Common myeloid progenitor, CD34-positive (primary cell): Measurements from ENCODE around the gene PFKFB2.

Experiments used
- CTCF ChIA-PET: fragments of 350-600 bp; sonication (Branson Sonifier 250); formaldehyde crosslinking; loops from one replicate; lab custom pipeline; 2021; ENCODE audit warnings: antibody characterized with exemption; lab: Charles Lee
- POLR2A ChIA-PET: fragments of 350-600 bp; sonication (Branson Sonifier 250); formaldehyde crosslinking; loops from one replicate; lab custom pipeline; 2021; ENCODE audit warnings: antibody characterized with exemption; lab: Charles Lee
- DNase-seq, 3 donors: peaks; one replicate each; pipeline versions ENCODE4 v3.0.0 to v3.0.0-alpha.2; 2013
- H3K27ac ChIP-seq, 2 experiments: 1 replicate in 1 of 2; 2 replicates in 1 of 2; pipeline ENCODE4 v1.7.0; 2013; ENCODE audit warnings: inconsistent platforms in 2 of 2, low read length in 2 of 2, mild to moderate bottlenecking in 2 of 2, low read depth in 1 of 2, moderate library complexity in 1 of 2; ENCODE audit not compliant: severe bottlenecking in 2 of 2, insufficient read depth in 1 of 2, poor library complexity in 1 of 2
- H3K27me3 ChIP-seq, 5 experiments: replicated peaks in 2 of 5; 1 replicate in 3 of 5; 2 replicates in 2 of 5; pipeline versions ENCODE4 v1.6.1 to v1.7.0; 2013; ENCODE audit warnings: low read length in 4 of 5, mild to moderate bottlenecking in 2 of 5, moderate library complexity in 2 of 5, inconsistent platforms in 1 of 5; ENCODE audit not compliant: insufficient read depth in 5 of 5, control insufficient read depth in 4 of 5
- H3K36me3 ChIP-seq, 4 experiments: 1 replicate in 2 of 4; 2 replicates in 2 of 4; pipeline versions ENCODE4 v1.6.1 to v1.7.0; 2013; ENCODE audit warnings: low read length in 3 of 4, control low read depth in 1 of 4, mild to moderate bottlenecking in 1 of 4; ENCODE audit not compliant: control insufficient read depth in 4 of 4, insufficient read depth in 4 of 4
- H3K4me1 ChIP-seq, 4 experiments: 1 replicate in 3 of 4; 2 replicates in 1 of 4; pipeline versions ENCODE4 v1.6.1 to v1.7.1; 2013; ENCODE audit warnings: low read length in 3 of 4, mild to moderate bottlenecking in 3 of 4, control low read depth in 1 of 4, inconsistent platforms in 1 of 4, moderate library complexity in 1 of 4; ENCODE audit not compliant: control insufficient read depth in 4 of 4, insufficient read depth in 4 of 4; ENCODE audit errors: control extremely low read depth in 1 of 4
- H3K4me3 ChIP-seq, 7 experiments: 1 replicate in 4 of 7; 2 replicates in 3 of 7; pipeline versions ENCODE4 v1.5.1 to v1.7.0; 2013; ENCODE audit warnings: mild to moderate bottlenecking in 7 of 7, low read length in 6 of 7, moderate library complexity in 6 of 7, inconsistent platforms in 2 of 7, low read depth in 2 of 7, control low read depth in 1 of 7; ENCODE audit not compliant: insufficient read depth in 4 of 7, control insufficient read depth in 1 of 7; ENCODE audit errors: extremely low read depth in 1 of 7
- H3K9me3 ChIP-seq, 5 experiments: 1 replicate in 4 of 5; 2 replicates in 1 of 5; pipeline versions ENCODE4 v1.6.1 to v1.7.1; 2013; ENCODE audit warnings: low read length in 4 of 5, mild to moderate bottlenecking in 2 of 5, inconsistent platforms in 1 of 5, low read depth in 1 of 5, moderate library complexity in 1 of 5; ENCODE audit not compliant: control insufficient read depth in 4 of 5, insufficient read depth in 2 of 5; ENCODE audit errors: control extremely low read depth in 1 of 5
- WGBS: methylation state at CpG from one replicate; pipeline ENCODE4 v1.1.5; 2013; ENCODE audit not compliant: insufficient coverage; 5-methylcytosine and 5-hydroxymethylcytosine counted together

The PFKFB2 gene

GRCh38 chr1:207062058-207062457 is 9.0 kb downstream of the PFKFB2 start:
- H3K36me3 ChIP-seq: peaks cover 3 to 39% (median 5%) of the 10 kb centered on the region in 4 experiments
- no CpG with 5 or more reads among the region's 1 CpG for WGBS

GRCh38 chr1:207063014-207063413 is 9.9 kb downstream of the PFKFB2 start:
- Histone ChIP-seq H3K27me3 (no peaks in the 10 kb centered on the region), H3K9me3 (no peaks in the 10 kb centered on the region), H3K27ac (no peak overlapping the region), H3K4me1 (peaks cover 11 to 35% (median 21%) of the 10 kb centered on the region in 4 experiments), H3K36me3 (peaks cover 3 to 39% (median 6%) of the 10 kb centered on the region in 4 experiments), H3K4me3 (no peak overlapping the region)
- POLR2A ChIA-PET: no interaction called here
- WGBS: 98% methylated on average over 5 of the region's 5 CpGs
- CTCF ChIA-PET: no interaction called here
- DNase-seq: no peak

More at GRCh38 chr1:207062058-207062457, 9.0 kb downstream of the PFKFB2 start:
- no peak for DNase-seq
- Histone ChIP-seq H3K4me3 (no peak overlapping the region), H3K27me3 (no peaks in the 10 kb centered on the region), H3K4me1 (peaks cover 15 to 32% (median 19%) of the 10 kb centered on the region in 4 experiments), H3K9me3 (no peaks in the 10 kb centered on the region), H3K27ac (no peak overlapping the region)
- CTCF ChIA-PET: interaction anchor here (1.0 to 2.0 kb wide), 3 partner anchors 9 to 12 kb away, joined by 3 to 8 read pairs (median 3); partner anchors contain the start of gene PFKFB2
- POLR2A ChIA-PET: no interaction called here

- ChIA-PET POLR2A (no interaction called here), CTCF (no interaction called here)
- H3K27ac ChIP-seq: no peak overlapping the region
- DNase-seq: no peak
- peaks cover 3 to 40% (median 6%) of the 10 kb centered on the region in 4 experiments for H3K36me3 ChIP-seq
- H3K4me1 ChIP-seq: peaks cover 3 to 25% (median 14%) of the 10 kb centered on the region in 4 experiments
- H3K9me3 ChIP-seq: no peaks in the 10 kb centered on the region
- no peak overlapping the region for H3K4me3 ChIP-seq
- no peaks in the 10 kb centered on the region for H3K27me3 ChIP-seq
- WGBS: 100% methylated on average over 7 of the region's 8 CpGs
Observed at GRCh38 chr1:207064561-207064960, 11.5 kb downstream of the PFKFB2 start.

- peaks cover 20 to 41% (median 34%) of the 10 kb centered on the region in 4 experiments for H3K4me1 ChIP-seq
- 13% methylated on average over 1 of the region's 3 CpGs for WGBS
- ChIA-PET CTCF (interaction anchor here (0.6 to 1.7 kb wide), 4 partner anchors 9 to 53 kb away, joined by 3 to 8 read pairs (median 5); no protein-coding TSS in a partner anchor), POLR2A (no interaction called here)
- no peaks in the 10 kb centered on the region for H3K9me3 ChIP-seq
- H3K27me3 ChIP-seq: no peaks in the 10 kb centered on the region
- peaks cover 3 to 36% (median 4%) of the 10 kb centered on the region in 4 experiments for H3K36me3 ChIP-seq
- no peak for DNase-seq
- H3K4me3 ChIP-seq: no peak overlapping the region
- no peak overlapping the region for H3K27ac ChIP-seq
Observed at GRCh38 chr1:207067185-207067584, 14.1 kb downstream of the PFKFB2 start.

GRCh38 chr1:207067665-207068064 is 14.6 kb downstream of the PFKFB2 start:
- WGBS: 100% methylated on average over 3 of the region's 5 CpGs
- H3K9me3 ChIP-seq: no peaks in the 10 kb centered on the region
- peaks cover 20 to 46% (median 39%) of the 10 kb centered on the region in 4 experiments for H3K4me1 ChIP-seq
- no peak overlapping the region for H3K4me3 ChIP-seq
- peaks cover 3 to 31% (median 4%) of the 10 kb centered on the region in 4 experiments for H3K36me3 ChIP-seq
- H3K27me3 ChIP-seq: no peaks in the 10 kb centered on the region
- no peak for DNase-seq
- H3K27ac ChIP-seq: no peak overlapping the region
- ChIA-PET POLR2A (no interaction called here), CTCF (interaction anchor here (1.1 to 1.7 kb wide), 4 partner anchors 10 to 20 kb away, joined by 3 to 8 read pairs (median 4); no protein-coding TSS in a partner anchor)

GRCh38 chr1:207069061-207069460 is 16.0 kb downstream of the PFKFB2 start:
- ChIA-PET CTCF (interaction anchor here (1.2 to 1.5 kb wide), 2 partner anchors 10 to 16 kb away, joined by 3 to 5 read pairs; partner anchors contain the start of gene PFKFB2), POLR2A (no interaction called here)
- H3K27me3 ChIP-seq: no peaks in the 10 kb centered on the region
- H3K36me3 ChIP-seq: peaks cover under 1 to 18% (median 2%) of the 10 kb centered on the region in 4 experiments
- no peak overlapping the region for H3K27ac ChIP-seq
- peak in 1 of 3 donors; percentile 33 for DNase-seq
- no peaks in the 10 kb centered on the region for H3K9me3 ChIP-seq
- H3K4me1 ChIP-seq: peaks cover 20 to 51% (median 41%) of the 10 kb centered on the region in 4 experiments
- 100% methylated on average over 1 of the region's 3 CpGs for WGBS
- H3K4me3 ChIP-seq: no peak overlapping the region

GRCh38 chr1:207069858-207070506 is 16.9 kb downstream of the PFKFB2 start:
- Histone ChIP-seq H3K4me3 (no peak overlapping the region), H3K9me3 (no peaks in the 10 kb centered on the region), H3K4me1 (peaks cover 20 to 51% (median 41%) of the 10 kb centered on the region in 4 experiments), H3K27ac (peak overlapping the region in 1 of 2 experiments; percentile 21), H3K36me3 (peaks cover 0 to 12% (median 2%) of the 10 kb centered on the region in 4 experiments), H3K27me3 (no peaks in the 10 kb centered on the region)
- 91% methylated on average over 5 of the region's 5 CpGs for whole genome bisulfite sequencing
- ChIA-PET CTCF (interaction anchor here (1.1 to 3.2 kb wide), 7 partner anchors 10 to 23 kb away, joined by 3 to 18 read pairs (median 4); partner anchors contain the start of gene YOD1), POLR2A (no interaction called here)
- peak in 2 of 3 donors; percentile 39 to 53 for DNase-seq
